Skeletal muscle tissue (tissue), 5 donors: ENCODE results near the gene SCYL2. TPM values are rescaled to one million over a fixed set of nuclear protein-coding genes. Genes with fewer than 3 reads are reported as not detected.

Source experiments
- H3K27ac ChIP-seq: one replicate; pipeline ENCODE4 v1.7.0; 2013; ENCODE audit warnings: mild to moderate bottlenecking, low read depth, low read length, inconsistent platforms
- H3K27me3 ChIP-seq, 3 donors: one replicate each; pipeline ENCODE4 v1.7.0; 2013; ENCODE audit warnings: low read length in 3 of 3; ENCODE audit not compliant: control insufficient read depth in 3 of 3, insufficient read depth in 3 of 3
- H3K36me3 ChIP-seq, 3 donors: one replicate each; pipeline ENCODE4 v1.7.0; 2013; ENCODE audit warnings: low read length in 3 of 3; ENCODE audit not compliant: control insufficient read depth in 3 of 3, insufficient read depth in 3 of 3
- H3K4me1 ChIP-seq, 3 donors: one replicate each; pipeline ENCODE4 v1.7.0; 2013; ENCODE audit warnings: low read length in 3 of 3, mild to moderate bottlenecking in 3 of 3; ENCODE audit not compliant: control insufficient read depth in 3 of 3, insufficient read depth in 3 of 3
- H3K4me3 ChIP-seq, 3 donors: one replicate each; pipeline ENCODE4 v1.7.0; 2013; ENCODE audit warnings: low read length in 3 of 3
- H3K9ac ChIP-seq, 3 donors: one replicate each; pipeline ENCODE4 v1.7.0; 2013; ENCODE audit warnings: low read length in 3 of 3, mild to moderate bottlenecking in 3 of 3, moderate library complexity in 2 of 3, low read depth in 1 of 3
- H3K9me3 ChIP-seq, 3 donors: one replicate each; pipeline ENCODE4 v1.7.0; 2013; ENCODE audit warnings: low read length in 3 of 3; ENCODE audit not compliant: control insufficient read depth in 3 of 3
- small RNA-seq: library from RNA; depleted of rRNA; stranded (forward); fragments of <200 nt; gene quantifications from one replicate; pipeline ENCODE3, GENCODE V24; 2014
- total RNA-seq: library from RNA; depleted of rRNA; stranded (reverse); fragments of >200 nt; gene quantifications from one replicate; pipeline ENCODE4 v1.2.3, GENCODE V29; 2014
- donor health status: Osteomylitis.

The SCYL2 gene
- total RNA-seq, 1 donor from 2014 or later: 43.3 TPM

DNA sequence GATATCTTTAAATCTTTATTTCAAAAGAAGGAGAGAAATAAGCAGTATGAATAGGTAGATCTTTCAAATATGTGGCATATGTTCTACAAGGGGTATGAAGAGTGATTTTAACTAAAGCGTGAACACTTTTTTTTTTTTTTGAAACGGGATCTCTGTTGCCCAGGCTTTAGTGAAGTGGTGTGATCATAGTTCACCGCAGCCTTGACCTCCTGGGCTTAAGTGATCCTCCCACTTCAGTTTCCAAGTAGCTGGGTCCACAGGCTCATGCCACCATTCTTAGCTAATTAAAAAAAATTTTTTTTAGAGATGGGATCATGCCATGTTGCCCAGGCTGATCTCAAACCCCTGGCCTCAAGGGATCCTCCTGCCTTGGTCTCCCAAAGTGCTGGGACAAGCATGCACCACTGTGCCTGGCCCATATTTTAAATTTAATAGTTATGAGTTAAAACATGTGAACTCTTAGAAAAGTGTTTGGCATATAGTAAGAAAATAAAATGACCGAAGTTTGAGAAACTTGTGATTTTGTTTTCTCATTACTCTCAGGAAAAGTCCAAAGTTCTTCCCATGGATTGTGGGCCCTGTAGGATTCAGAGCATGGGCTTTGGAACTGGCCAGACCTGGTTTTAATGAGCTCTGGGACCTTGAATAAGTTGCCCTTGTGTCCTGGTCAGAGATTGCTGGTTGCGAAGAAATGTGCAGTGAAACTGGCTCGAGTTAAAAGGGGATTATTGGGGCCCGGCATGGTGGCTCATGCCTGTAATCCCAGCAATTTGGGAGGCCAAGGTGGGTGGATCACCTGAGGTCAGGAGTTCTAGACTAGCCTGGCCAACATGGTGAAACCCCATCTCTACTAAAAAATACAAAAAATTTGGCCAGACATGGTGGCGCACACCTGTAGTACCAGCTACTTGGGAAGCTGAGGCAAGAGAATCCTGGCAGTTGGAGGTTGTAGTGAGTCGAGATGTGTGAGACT is 116.9 kb downstream of the SCYL2 start:
- H3K4me3 ChIP-seq: no peak overlapping the region
- H3K9me3 ChIP-seq: no peaks in the 10 kb centered on the region
- no peaks in the 10 kb centered on the region for H3K27me3 ChIP-seq
- no peaks in the 10 kb centered on the region for H3K4me1 ChIP-seq
- H3K36me3 ChIP-seq: no peaks in the 10 kb centered on the region
- H3K27ac ChIP-seq: no peak overlapping the region
- H3K9ac ChIP-seq: no peak overlapping the region

- Histone ChIP-seq H3K9me3 (no peaks in the 10 kb centered on the region), H3K27me3 (no peaks in the 10 kb centered on the region), H3K4me1 (no peaks in the 10 kb centered on the region), H3K27ac (no peak overlapping the region), H3K36me3 (no peaks in the 10 kb centered on the region), H3K4me3 (no peak overlapping the region), H3K9ac (no peak overlapping the region)
Measured at GRCh38 chr12:100384559-100384935, 117.6 kb downstream of the SCYL2 start.

DNA sequence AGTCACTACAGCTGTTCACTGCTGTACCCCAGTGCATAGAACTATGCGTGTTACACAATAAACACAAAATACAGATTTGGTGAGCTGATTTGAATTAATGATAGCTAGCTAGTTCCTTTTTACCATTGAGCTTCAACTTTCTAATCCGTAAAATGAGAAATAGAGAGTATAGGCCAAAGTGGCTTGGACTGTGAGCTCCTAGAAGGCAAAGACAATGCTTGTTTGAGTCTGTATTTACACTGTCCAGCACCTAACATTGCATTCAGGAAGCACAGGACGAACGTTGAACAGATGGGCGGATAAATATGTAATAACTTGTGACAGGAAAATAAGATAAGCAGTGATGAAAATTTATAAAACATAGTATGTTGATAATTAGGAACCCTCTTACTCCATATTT is 121.4 kb downstream of the SCYL2 start:
- Histone ChIP-seq H3K9ac (no peak overlapping the region), H3K9me3 (no peaks in the 10 kb centered on the region), H3K27ac (no peak overlapping the region), H3K27me3 (no peaks in the 10 kb centered on the region), H3K4me1 (no peaks in the 10 kb centered on the region), H3K4me3 (no peak overlapping the region), H3K36me3 (no peaks in the 10 kb centered on the region)

Small RNA genes within 50 kb of the gene (small RNA-seq; reads per million reads assigned to genes)
- gene RF00019: not detected

Other genes starting within 250 kb of the SCYL2 start
- gene BLTP3B, start 124.3 kb upstream of the SCYL2 start, total RNA-seq: 26.6 TPM
- 9.4 TPM for gene ACTR6, start 66.4 kb upstream of the SCYL2 start, total RNA-seq
- gene DEPDC4, start 98 bp upstream of the SCYL2 start, total RNA-seq: 1.0 TPM
- gene SLC17A8, start 89.9 kb downstream of the SCYL2 start, total RNA-seq: under 0.01 TPM
- not detected for gene NR1H4, start 206.7 kb downstream of the SCYL2 start, total RNA-seq